ENCODE results near the gene KIRREL2. TPM values are rescaled to one million over a fixed set of nuclear protein-coding genes. Genes with fewer than 3 reads are reported as not detected.
"Not testable (repeated sequence)": the region's sequence is repeated elsewhere in the genome, so short reads cannot be mapped to it uniquely, and the experiment has no call there.

Gene KIRREL2
- total and polyA plus RNA-seq, 8 donors = 0.08 to 3.5 (median 2.4) TPM; not detected in 1

DNA sequence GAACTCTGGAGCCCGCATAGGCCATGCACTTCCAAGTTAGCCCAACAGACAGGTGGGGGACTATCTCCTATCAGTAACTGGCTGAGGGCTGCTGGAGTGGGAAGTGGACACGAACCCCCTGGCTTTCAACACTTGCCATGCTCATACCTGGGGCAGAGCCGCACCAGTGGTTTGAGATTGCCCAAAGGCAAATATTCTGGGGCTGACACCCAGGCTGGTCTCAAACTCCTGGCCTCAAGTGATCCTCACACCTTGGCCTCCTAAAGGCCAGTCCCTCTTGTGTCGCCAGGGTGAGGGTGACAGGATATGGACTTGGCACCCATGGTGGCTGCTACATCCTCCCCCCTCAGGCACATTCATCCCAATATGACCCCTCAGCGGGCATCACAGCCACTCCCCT lies 30.5 kb downstream of the KIRREL2 start:
- intact Hi-C loops (cut with DNase I) = no loop called here
- DNase-seq (no peak), ATAC-seq (no peak)
- H3K9me3 ChIP-seq = no peaks in the 10 kb centered on the region
- peaks cover 0 to 63% of the 10 kb centered on the region in 2 donors for H3K36me3 ChIP-seq
- no peak overlapping the region for H3K27ac ChIP-seq
- H3K4me3 ChIP-seq = no peak overlapping the region
- no peaks in the 10 kb centered on the region for H3K27me3 ChIP-seq
- no peaks in the 10 kb centered on the region for H3K4me1 ChIP-seq
- TF ChIP-seq, protein P1, sequence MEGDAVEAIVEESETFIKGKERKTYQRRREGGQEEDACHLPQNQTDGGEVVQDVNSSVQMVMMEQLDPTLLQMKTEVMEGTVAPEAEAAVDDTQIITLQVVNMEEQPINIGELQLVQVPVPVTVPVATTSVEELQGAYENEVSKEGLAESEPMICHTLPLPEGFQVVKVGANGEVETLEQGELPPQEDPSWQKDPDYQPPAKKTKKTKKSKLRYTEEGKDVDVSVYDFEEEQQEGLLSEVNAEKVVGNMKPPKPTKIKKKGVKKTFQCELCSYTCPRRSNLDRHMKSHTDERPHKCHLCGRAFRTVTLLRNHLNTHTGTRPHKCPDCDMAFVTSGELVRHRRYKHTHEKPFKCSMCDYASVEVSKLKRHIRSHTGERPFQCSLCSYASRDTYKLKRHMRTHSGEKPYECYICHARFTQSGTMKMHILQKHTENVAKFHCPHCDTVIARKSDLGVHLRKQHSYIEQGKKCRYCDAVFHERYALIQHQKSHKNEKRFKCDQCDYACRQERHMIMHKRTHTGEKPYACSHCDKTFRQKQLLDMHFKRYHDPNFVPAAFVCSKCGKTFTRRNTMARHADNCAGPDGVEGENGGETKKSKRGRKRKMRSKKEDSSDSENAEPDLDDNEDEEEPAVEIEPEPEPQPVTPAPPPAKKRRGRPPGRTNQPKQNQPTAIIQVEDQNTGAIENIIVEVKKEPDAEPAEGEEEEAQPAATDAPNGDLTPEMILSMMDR (IDR thresholded peaks at IDR 0.05) = no peak

DNA sequence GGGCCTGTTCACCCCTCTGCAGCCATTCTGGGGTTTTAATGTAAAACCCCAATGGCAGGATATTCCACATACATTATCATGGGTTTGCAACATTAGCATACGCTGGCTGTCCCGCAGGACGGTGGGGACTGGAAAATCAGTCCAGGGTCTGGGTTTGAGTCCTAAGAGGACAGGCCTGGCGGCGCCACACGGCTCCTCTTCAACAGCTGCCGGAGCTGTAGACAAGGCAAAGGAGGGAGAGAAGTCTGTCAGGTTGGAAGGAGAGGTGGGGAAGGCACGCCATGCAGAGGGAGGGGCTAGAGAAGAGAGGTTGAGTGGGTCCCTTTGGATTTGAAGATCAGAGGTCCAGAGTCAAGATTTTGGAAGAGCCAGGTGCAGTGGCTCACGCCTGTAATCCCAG lies 31.7 kb downstream of the KIRREL2 start:
- H3K4me3 ChIP-seq = no peak overlapping the region
- DNase-seq (no peak), ATAC-seq (no peak)
- intact Hi-C loops (cut with DNase I) = no loop called here
- H3K27ac ChIP-seq = no peak overlapping the region
- H3K9me3 ChIP-seq = no peaks in the 10 kb centered on the region
- H3K27me3 ChIP-seq = no peaks in the 10 kb centered on the region
- TF ChIP-seq, protein P1 (IDR thresholded peaks at IDR 0.05) = no peak
- peaks cover 0 to 75% of the 10 kb centered on the region in 2 donors for H3K36me3 ChIP-seq
- no peaks in the 10 kb centered on the region for H3K4me1 ChIP-seq

DNA sequence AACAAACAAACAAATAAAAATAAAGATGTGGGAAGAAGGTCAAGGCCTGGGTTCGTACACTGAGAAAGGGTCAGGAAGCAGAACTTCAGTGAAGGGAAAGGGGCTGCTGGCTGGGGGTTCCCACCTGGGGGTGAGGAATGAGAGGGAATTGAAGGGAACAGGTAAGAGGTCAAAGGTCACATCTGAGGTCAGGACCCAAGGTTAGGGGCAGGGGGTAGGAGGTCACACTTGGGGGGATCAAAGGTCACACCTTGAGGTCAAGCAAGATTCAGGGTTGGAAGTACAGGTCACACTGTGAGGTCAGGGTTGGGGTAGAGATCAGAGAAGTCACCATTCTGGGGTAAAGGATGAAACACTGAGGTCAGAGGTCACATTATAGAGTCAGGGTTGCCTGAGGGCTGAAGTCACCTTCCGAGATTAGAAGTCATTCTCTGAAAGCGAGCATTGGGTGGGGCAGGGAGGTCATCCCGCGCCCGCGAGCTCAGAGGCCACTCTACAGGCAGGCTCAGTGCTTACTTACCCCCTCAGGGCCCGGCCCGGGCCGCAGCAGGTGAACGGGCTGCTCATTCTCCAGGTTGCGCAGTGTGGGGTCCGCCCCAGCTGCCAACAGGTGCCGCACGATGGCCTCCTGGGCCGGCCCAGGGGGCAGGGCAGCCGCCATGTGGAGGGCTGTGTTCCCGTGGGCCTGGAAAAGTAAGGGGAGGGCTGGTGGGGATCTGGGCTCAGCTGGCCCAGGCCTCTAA lies 32.8 kb downstream of the KIRREL2 start:
- intact Hi-C loops (cut with DNase I) = no loop called here
- H3K27ac ChIP-seq = no peak overlapping the region
- TF ChIP-seq, protein P1 (IDR thresholded peaks at IDR 0.05) = no peak
- H3K27me3 ChIP-seq = no peaks in the 10 kb centered on the region
- ATAC-seq (no peak), DNase-seq (no peak)
- peaks cover 0 to 86% of the 10 kb centered on the region in 2 donors for H3K36me3 ChIP-seq
- H3K4me3 ChIP-seq = no peak overlapping the region
- no peaks in the 10 kb centered on the region for H3K9me3 ChIP-seq
- H3K4me1 ChIP-seq = no peaks in the 10 kb centered on the region

DNA sequence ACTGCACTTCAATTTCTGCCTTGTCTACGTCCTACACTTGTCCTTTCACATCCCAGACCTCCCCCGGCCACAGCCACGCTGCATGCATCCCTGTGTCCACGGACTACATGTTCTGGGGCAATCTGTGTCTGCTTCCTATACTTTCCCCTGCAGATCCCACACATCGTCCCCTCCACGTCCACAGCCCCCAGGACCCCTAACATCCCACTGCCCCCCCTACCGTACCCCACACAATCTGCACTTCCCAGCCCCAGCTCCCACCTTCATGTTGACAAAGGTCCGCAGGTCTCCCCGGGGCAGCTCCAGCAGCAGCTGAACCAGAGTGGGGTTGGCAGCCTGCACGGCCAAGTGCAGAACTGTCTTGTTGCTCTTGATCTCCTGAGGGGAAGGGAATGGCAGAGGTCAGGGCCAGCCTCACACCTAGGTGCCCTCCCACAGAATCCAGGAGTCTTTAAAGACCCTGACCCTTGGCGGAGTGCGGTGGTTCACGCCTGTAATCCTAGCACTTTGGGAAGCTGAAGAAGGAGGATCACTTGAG lies 33.5 kb downstream of the KIRREL2 start:
- intact Hi-C loops (cut with DNase I) = no loop called here
- TF ChIP-seq, protein P1 (IDR thresholded peaks at IDR 0.05) = no peak
- ATAC-seq (no peak), DNase-seq (no peak)
- H3K4me3 ChIP-seq = no peak overlapping the region
- H3K27ac ChIP-seq = no peak overlapping the region
- no peaks in the 10 kb centered on the region for H3K9me3 ChIP-seq
- peaks cover 0 to 93% of the 10 kb centered on the region in 2 donors for H3K36me3 ChIP-seq
- no peaks in the 10 kb centered on the region for H3K27me3 ChIP-seq
- peaks cover 0 to under 1% of the 10 kb centered on the region in 2 donors for H3K4me1 ChIP-seq

DNA sequence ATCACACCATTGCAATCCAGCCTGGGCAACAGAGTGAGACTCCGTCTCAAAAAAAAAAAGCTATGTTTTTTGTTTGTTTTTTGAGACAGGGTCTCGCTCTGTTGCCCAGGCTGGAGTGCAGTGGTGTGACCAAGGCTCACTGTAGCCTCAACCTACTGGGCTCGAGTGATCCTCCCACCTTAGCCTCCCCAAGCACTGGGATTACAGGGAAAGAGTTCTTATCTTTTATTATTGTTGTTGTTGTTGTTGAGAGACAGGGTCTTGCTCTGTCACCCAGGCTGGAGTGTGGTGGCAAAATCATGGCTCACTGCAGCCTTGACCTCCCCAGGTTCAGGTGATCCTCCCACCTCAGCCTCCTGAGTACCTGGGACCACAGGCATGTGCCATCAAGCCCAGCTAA lies 35.1 kb downstream of the KIRREL2 start:
- H3K27me3 ChIP-seq; intact Hi-C loops (cut with DNase I); H3K4me3 ChIP-seq; H3K9me3 ChIP-seq; H3K27ac ChIP-seq; ATAC-seq: not testable (repeated sequence)
- Histone ChIP-seq H3K36me3 (peaks cover 0 to 100% of the 10 kb centered on the region in 2 donors), H3K4me1 (peaks cover 0 to 11% of the 10 kb centered on the region in 2 donors)
- peak in 1 of 4 donors; percentile 3 for DNase-seq
